ENCODE measurements around the gene ZNF644.
"Not testable (repeated sequence)": the region's sequence is repeated elsewhere in the genome, so short reads cannot be mapped to it uniquely, and the experiment has no call there.

Gene ZNF644

GRCh38 chr1:90986953-90987352 lies 34.9 kb downstream of the ZNF644 start:
- DNase-seq (ENCODE audit: low read depth): no peak

- DNase-seq (ENCODE audit: low read depth): no peak
These were observed 44.3 kb downstream of the ZNF644 start for GRCh38 chr1:90977522-90977921.

GRCh38 chr1:90973897-90974798 lies 47.7 kb downstream of the ZNF644 start:
- peak; percentile 66 for DNase-seq (ENCODE audit: low read depth)

- DNase-seq (ENCODE audit: low read depth): peak; percentile 28
These were observed 51.6 kb downstream of the ZNF644 start for GRCh38 chr1:90970208-90970607.

- no peak for DNase-seq (ENCODE audit: low read depth)
These were observed 52.6 kb downstream of the ZNF644 start for GRCh38 chr1:90969241-90969640.

GRCh38 chr1:90964444-90965035 lies 57.3 kb downstream of the ZNF644 start:
- peak; percentile 17 for DNase-seq (ENCODE audit: low read depth)

- DNase-seq (ENCODE audit: low read depth): peak; percentile 41
These were observed 58.2 kb downstream of the ZNF644 start for GRCh38 chr1:90963651-90964050.

GRCh38 chr1:90963236-90963635 lies 58.6 kb downstream of the ZNF644 start:
- DNase-seq (ENCODE audit: low read depth): no peak

- DNase-seq (ENCODE audit: low read depth): peak; percentile 68
These were observed 62.3 kb downstream of the ZNF644 start for GRCh38 chr1:90959352-90960206.

- DNase-seq (ENCODE audit: low read depth): no peak
These were observed 64.3 kb downstream of the ZNF644 start for GRCh38 chr1:90957497-90957896.

- DNase-seq (ENCODE audit: low read depth): no peak
These were observed 66.1 kb downstream of the ZNF644 start for GRCh38 chr1:90955769-90956168.

GRCh38 chr1:90952906-90953305 lies 68.9 kb downstream of the ZNF644 start:
- no peak for DNase-seq (ENCODE audit: low read depth)

GRCh38 chr1:90951009-90951408 lies 70.8 kb downstream of the ZNF644 start:
- no peak for DNase-seq (ENCODE audit: low read depth)

GRCh38 chr1:90948301-90948700 lies 73.5 kb downstream of the ZNF644 start:
- DNase-seq (ENCODE audit: low read depth): no peak

- no peak for DNase-seq (ENCODE audit: low read depth)
These were observed 75.2 kb downstream of the ZNF644 start for GRCh38 chr1:90946630-90947029.

- no peak for DNase-seq (ENCODE audit: low read depth)
These were observed 76.5 kb downstream of the ZNF644 start for GRCh38 chr1:90945287-90945686.

- DNase-seq (ENCODE audit: low read depth): no peak
These were observed 77.9 kb downstream of the ZNF644 start for GRCh38 chr1:90943966-90944365.

- DNase-seq (ENCODE audit: low read depth): no peak
These were observed 81.1 kb downstream of the ZNF644 start for GRCh38 chr1:90940746-90941145.

- no peak for DNase-seq (ENCODE audit: low read depth)
These were observed 85.1 kb downstream of the ZNF644 start for GRCh38 chr1:90936731-90937130.

GRCh38 chr1:90936061-90936460 lies 85.8 kb downstream of the ZNF644 start:
- DNase-seq (ENCODE audit: low read depth): peak; percentile 43

GRCh38 chr1:90928231-90928630 lies 93.6 kb downstream of the ZNF644 start:
- not testable (repeated sequence) for DNase-seq (ENCODE audit: low read depth)

- DNase-seq (ENCODE audit: low read depth): not testable (repeated sequence)
These were observed 94.2 kb downstream of the ZNF644 start for GRCh38 chr1:90927674-90928073.

- DNase-seq (ENCODE audit: low read depth): no peak
These were observed 94.9 kb downstream of the ZNF644 start for GRCh38 chr1:90926971-90927370.

Measured in iris pigment epithelial cell (primary cell).